ENCODE data around the gene BPIFB6. TPM values are rescaled to one million over a fixed set of nuclear protein-coding genes. Genes with fewer than 3 reads are reported as not detected.

Gene BPIFB6
- total and polyA plus RNA-seq, 10 of the 15 experiments (the other 5 are each of a cell fraction or from before 2014, with no cell fraction given), result not detected

DNA sequence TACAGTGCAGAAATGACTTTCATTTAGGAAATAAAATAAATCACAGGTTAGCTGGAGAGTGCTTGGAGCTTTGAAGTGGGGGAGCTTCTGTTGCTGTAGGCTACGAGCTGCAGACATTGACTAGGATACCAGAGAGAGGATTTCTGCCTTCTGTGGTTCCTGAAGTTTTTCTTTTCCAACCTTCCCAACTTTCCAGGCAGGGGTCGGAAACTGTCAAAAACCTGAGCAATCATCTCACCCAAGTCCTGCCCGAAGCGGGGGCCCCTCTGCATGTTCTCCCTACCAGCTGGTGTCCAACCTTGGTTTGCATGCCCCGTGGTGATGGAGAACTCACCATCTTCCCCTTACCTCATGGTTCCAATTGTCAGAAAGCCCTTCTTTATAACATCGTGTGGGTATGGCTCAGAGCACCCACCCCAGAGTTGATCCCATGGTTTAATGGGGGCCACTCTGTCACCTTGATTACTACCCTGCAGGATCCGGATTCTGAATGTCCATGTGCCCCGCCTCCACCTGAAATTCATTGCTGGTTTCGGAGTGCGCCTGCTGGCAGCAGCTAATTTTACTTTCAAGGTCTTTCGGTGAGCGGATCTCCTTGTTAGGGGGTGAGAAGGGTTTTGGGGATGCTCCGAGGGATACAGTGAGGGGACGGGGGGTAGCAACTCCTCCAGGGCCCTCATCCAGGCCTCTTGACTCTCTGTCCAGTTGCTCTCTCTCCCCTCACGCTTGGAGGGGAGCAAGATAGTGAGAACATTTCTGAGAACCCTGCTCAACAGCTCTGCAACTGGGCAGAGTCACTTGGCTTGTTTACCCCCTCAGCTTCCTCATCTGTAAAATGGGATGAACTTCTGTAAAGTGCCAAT is 18.9 kb upstream of the BPIFB6 start:
- CTCF ChIA-PET, result interaction anchor here (1.1 kb wide), 1 partner anchor 13 kb away, joined by 3 read pairs; no protein-coding TSS in a partner anchor
- Histone ChIP-seq H3K79me2 (ENCODE audit: control insufficient read depth, insufficient read depth, low read length) (no peaks in the 10 kb centered on the region), H2AFZ (ENCODE audit: control insufficient read depth, low read depth, low read length) (no peak overlapping the region), H3K4me2 (ENCODE audit: control insufficient read depth, insufficient read depth) (no peak overlapping the region), H3K9me3 (replicated peaks; ENCODE audit: control insufficient read depth, insufficient read depth, low read length) (no peaks in the 10 kb centered on the region), H3K4me1 (ENCODE audit: control insufficient read depth, insufficient read depth, low read length) (no peaks in the 10 kb centered on the region), H3K27me3 (replicated peaks in 1 of 2; ENCODE audit: control insufficient read depth in 2 of 2, insufficient read depth in 2 of 2, low read length in 1 of 2) (peaks cover 0 to 1% of the 10 kb centered on the region in 2 experiments; a peak in 3 of 4 replicates), H3K9ac (ENCODE audit: control insufficient read depth, insufficient read depth, low read length) (no peak overlapping the region), H3K36me3 (ENCODE audit: control insufficient read depth in 2 of 2, insufficient read depth in 2 of 2, low read length in 1 of 2) (no peaks in the 10 kb centered on the region), H3K4me3 (no peak overlapping the region), H4K20me1 (ENCODE audit: control insufficient read depth, insufficient read depth) (no peaks in the 10 kb centered on the region), H3K27ac (ENCODE audit: control insufficient read depth, insufficient read depth) (no peak overlapping the region)
- BruUV-seq (replicated peaks), result no TSS peak
- POLR2A ChIA-PET, result no interaction called here
- intact Hi-C loops (cut with micrococcal nuclease; ENCODE audit: unreplicated experiment), result no loop called here
- in situ Hi-C loops (cut with MboI), result no loop called here
- no peak for DNase-seq (ENCODE audit: low read depth, low spot score)
- SMC1A ChIA-PET (ENCODE audit: uncharacterized antibody, unreplicated experiment), result no interaction called here
- RAD21 ChIA-PET (ENCODE audit: unreplicated experiment), result no interaction called here
- FAIRE-seq, result no peak
- WGBS (ENCODE audit: insufficient coverage, insufficient replicate concordance, low lambda C conversion rate, missing lambda C conversion rate), result 49% methylated on average over 15 of the region's 15 CpGs
- ATAC-seq, result no peak
- TF ChIP-seq EED (IDR thresholded peaks at IDR 0.05; ENCODE audit: low read depth) (no peak), YBX1 (IDR thresholded peaks at IDR 0.05) (no peak), RAD21 (IDR thresholded peaks at IDR 0.05; ENCODE audit: insufficient read depth, low read depth, low read length) (no peak), SUPT20H (IDR thresholded peaks at IDR 0.05; ENCODE audit: borderline replicate concordance, control insufficient read depth, low read depth, low read length) (no peak), MYC (IDR thresholded peaks at IDR 0.05; ENCODE audit: insufficient read depth, insufficient read length, insufficient replicate concordance, low read length, severe bottlenecking) (no peak), SREBF2 (IDR thresholded peaks at IDR 0.05; ENCODE audit: low read length) (no peak), FOS (IDR thresholded peaks at IDR 0.05; ENCODE audit: borderline replicate concordance, extremely low read depth, insufficient read length) (no peak), ZZZ3 (IDR thresholded peaks at IDR 0.05; ENCODE audit: control insufficient read depth, insufficient read length, low read depth) (no peak), ESRRA (IDR thresholded peaks at IDR 0.05; ENCODE audit: low read length) (no peak)
- TF ChIP-seq, protein P1, sequence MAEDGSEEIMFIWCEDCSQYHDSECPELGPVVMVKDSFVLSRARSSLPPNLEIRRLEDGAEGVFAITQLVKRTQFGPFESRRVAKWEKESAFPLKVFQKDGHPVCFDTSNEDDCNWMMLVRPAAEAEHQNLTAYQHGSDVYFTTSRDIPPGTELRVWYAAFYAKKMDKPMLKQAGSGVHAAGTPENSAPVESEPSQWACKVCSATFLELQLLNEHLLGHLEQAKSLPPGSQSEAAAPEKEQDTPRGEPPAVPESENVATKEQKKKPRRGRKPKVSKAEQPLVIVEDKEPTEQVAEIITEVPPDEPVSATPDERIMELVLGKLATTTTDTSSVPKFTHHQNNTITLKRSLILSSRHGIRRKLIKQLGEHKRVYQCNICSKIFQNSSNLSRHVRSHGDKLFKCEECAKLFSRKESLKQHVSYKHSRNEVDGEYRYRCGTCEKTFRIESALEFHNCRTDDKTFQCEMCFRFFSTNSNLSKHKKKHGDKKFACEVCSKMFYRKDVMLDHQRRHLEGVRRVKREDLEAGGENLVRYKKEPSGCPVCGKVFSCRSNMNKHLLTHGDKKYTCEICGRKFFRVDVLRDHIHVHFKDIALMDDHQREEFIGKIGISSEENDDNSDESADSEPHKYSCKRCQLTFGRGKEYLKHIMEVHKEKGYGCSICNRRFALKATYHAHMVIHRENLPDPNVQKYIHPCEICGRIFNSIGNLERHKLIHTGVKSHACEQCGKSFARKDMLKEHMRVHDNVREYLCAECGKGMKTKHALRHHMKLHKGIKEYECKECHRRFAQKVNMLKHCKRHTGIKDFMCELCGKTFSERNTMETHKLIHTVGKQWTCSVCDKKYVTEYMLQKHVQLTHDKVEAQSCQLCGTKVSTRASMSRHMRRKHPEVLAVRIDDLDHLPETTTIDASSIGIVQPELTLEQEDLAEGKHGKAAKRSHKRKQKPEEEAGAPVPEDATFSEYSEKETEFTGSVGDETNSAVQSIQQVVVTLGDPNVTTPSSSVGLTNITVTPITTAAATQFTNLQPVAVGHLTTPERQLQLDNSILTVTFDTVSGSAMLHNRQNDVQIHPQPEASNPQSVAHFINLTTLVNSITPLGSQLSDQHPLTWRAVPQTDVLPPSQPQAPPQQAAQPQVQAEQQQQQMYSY (CRISPR knock-in tag; IDR thresholded peaks at IDR 0.05), result no peak
- TF ChIP-seq, protein P2, sequence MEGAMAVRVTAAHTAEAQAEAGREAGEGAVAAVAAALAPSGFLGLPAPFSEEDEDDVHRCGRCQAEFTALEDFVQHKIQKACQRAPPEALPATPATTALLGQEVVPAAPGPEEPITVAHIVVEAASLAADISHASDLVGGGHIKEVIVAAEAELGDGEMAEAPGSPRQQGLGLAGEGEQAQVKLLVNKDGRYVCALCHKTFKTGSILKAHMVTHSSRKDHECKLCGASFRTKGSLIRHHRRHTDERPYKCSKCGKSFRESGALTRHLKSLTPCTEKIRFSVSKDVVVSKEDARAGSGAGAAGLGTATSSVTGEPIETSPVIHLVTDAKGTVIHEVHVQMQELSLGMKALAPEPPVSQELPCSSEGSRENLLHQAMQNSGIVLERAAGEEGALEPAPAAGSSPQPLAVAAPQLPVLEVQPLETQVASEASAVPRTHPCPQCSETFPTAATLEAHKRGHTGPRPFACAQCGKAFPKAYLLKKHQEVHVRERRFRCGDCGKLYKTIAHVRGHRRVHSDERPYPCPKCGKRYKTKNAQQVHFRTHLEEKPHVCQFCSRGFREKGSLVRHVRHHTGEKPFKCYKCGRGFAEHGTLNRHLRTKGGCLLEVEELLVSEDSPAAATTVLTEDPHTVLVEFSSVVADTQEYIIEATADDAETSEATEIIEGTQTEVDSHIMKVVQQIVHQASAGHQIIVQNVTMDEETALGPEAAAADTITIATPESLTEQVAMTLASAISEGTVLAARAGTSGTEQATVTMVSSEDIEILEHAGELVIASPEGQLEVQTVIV (IDR thresholded peaks at IDR 0.05; ENCODE audit: borderline replicate concordance, partially characterized antibody), result no peak
- TF ChIP-seq, protein P3, sequence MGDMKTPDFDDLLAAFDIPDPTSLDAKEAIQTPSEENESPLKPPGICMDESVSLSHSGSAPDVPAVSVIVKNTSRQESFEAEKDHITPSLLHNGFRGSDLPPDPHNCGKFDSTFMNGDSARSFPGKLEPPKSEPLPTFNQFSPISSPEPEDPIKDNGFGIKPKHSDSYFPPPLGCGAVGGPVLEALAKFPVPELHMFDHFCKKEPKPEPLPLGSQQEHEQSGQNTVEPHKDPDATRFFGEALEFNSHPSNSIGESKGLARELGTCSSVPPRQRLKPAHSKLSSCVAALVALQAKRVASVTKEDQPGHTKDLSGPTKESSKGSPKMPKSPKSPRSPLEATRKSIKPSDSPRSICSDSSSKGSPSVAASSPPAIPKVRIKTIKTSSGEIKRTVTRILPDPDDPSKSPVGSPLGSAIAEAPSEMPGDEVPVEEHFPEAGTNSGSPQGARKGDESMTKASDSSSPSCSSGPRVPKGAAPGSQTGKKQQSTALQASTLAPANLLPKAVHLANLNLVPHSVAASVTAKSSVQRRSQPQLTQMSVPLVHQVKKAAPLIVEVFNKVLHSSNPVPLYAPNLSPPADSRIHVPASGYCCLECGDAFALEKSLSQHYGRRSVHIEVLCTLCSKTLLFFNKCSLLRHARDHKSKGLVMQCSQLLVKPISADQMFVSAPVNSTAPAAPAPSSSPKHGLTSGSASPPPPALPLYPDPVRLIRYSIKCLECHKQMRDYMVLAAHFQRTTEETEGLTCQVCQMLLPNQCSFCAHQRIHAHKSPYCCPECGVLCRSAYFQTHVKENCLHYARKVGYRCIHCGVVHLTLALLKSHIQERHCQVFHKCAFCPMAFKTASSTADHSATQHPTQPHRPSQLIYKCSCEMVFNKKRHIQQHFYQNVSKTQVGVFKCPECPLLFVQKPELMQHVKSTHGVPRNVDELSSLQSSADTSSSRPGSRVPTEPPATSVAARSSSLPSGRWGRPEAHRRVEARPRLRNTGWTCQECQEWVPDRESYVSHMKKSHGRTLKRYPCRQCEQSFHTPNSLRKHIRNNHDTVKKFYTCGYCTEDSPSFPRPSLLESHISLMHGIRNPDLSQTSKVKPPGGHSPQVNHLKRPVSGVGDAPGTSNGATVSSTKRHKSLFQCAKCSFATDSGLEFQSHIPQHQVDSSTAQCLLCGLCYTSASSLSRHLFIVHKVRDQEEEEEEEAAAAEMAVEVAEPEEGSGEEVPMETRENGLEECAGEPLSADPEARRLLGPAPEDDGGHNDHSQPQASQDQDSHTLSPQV (IDR thresholded peaks at IDR 0.05), result no peak

All from GM12878 (cell line).